HUES6 (cell line): ENCODE measurements around the gene CADM2.

ENCODE experiments used
- H3K27ac ChIP-seq: 2 replicates; pipeline ENCODE4 v1.7.0; 2013; ENCODE audit warnings: low read depth, mild to moderate bottlenecking, low read length, inconsistent platforms
- H3K27me3 ChIP-seq: 2 replicates; pipeline ENCODE4 v1.6.1; 2013; ENCODE audit warnings: low read length; ENCODE audit not compliant: control insufficient read depth, insufficient read depth
- H3K36me3 ChIP-seq: 2 replicates; pipeline ENCODE4 v1.6.1; 2013; ENCODE audit warnings: low read length; ENCODE audit not compliant: control insufficient read depth, insufficient read depth
- H3K4me1 ChIP-seq: 2 replicates; pipeline ENCODE4 v1.6.1; 2013; ENCODE audit warnings: low read length; ENCODE audit not compliant: control insufficient read depth, insufficient read depth
- H3K4me3 ChIP-seq: 2 replicates; pipeline ENCODE4 v1.5.1; 2013; ENCODE audit warnings: low read depth, low read length
- H3K9ac ChIP-seq: one replicate; pipeline ENCODE4 v1.6.1; 2013; ENCODE audit warnings: mild to moderate bottlenecking, low read length
- H3K9me3 ChIP-seq: 2 replicates; pipeline ENCODE4 v1.6.1; 2013; ENCODE audit warnings: low read depth, low read length; ENCODE audit not compliant: control insufficient read depth, insufficient read depth

The CADM2 gene

DNA sequence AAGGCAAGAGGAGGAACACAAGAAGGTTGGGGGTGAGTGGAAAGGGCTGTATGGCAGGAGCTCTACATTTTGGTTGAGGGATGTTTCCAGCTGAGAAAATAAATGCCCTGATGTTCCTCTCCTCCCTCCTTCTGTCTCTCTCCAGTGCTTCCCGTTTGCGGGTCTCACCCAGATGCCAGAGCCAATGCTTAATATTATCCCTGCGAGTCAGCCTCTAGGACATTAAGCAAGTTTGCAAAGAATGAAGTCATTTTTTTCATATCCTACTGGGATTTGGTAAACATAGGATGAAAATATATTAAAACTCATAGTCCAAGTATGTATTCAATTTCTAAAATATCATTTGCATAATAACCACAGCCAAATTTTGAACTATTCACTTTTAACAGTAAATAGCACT lies 295.9 kb downstream of the CADM2 start:
- H3K9me3 ChIP-seq: no peaks in the 10 kb centered on the region
- H3K4me1 ChIP-seq: no peaks in the 10 kb centered on the region
- H3K4me3 ChIP-seq: no peak overlapping the region
- H3K27me3 ChIP-seq: no peaks in the 10 kb centered on the region
- H3K27ac ChIP-seq: no peak overlapping the region
- H3K36me3 ChIP-seq: no peaks in the 10 kb centered on the region
- H3K9ac ChIP-seq: no peak overlapping the region

DNA sequence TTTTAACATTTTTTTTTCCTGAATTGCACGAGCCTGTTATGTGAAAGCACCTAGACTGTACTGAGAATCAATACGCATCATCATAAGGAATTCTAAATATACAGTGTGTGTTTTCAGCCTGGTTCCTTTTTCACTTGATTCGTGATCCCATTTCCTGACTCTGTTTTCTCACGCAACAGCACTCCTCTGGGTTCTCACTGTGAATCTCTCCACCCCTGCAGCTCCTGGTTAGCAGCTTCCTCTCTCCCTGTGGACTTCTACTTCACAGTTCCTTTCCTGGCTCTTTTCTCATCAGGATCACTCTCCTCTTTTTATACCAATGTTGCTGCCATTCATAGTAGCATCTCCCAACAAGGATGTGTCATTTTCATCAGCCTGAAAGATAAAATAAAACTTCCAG lies 297.2 kb downstream of the CADM2 start:
- Histone ChIP-seq H3K9me3 (no peaks in the 10 kb centered on the region), H3K27me3 (no peaks in the 10 kb centered on the region), H3K36me3 (no peaks in the 10 kb centered on the region), H3K9ac (no peak overlapping the region), H3K27ac (no peak overlapping the region), H3K4me3 (no peak overlapping the region), H3K4me1 (no peaks in the 10 kb centered on the region)

DNA sequence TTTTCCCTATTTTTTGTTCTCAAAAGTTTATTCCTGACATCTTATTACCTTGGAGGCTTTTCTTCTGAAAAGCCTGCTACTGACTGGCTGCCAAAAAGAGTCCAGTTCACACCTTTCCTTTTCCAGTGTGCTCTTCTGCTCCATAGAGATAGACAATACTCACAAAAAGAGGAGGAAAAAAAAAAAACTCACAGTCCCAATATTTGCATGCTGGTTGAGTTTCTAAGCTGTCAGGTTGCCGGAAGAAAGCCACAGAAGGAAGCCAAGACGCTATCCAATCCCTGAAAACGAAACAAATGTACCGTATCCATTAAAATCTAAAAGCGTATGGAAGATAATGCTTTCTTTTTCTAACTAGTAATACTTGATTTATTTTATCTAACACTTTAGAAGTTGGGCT lies 299.5 kb downstream of the CADM2 start:
- Histone ChIP-seq H3K27me3 (no peaks in the 10 kb centered on the region), H3K36me3 (no peaks in the 10 kb centered on the region), H3K9me3 (no peaks in the 10 kb centered on the region), H3K4me1 (no peaks in the 10 kb centered on the region), H3K27ac (no peak overlapping the region), H3K4me3 (no peak overlapping the region), H3K9ac (no peak overlapping the region)

GRCh38 chr3:85258819-85259218 lies 300.0 kb downstream of the CADM2 start:
- Histone ChIP-seq H3K4me1 (no peaks in the 10 kb centered on the region), H3K9me3 (no peaks in the 10 kb centered on the region), H3K9ac (no peak overlapping the region), H3K4me3 (no peak overlapping the region), H3K27ac (no peak overlapping the region), H3K27me3 (no peaks in the 10 kb centered on the region), H3K36me3 (no peaks in the 10 kb centered on the region)

- H3K9ac ChIP-seq: no peak overlapping the region
- no peak overlapping the region for H3K27ac ChIP-seq
- no peak overlapping the region for H3K4me3 ChIP-seq
- no peaks in the 10 kb centered on the region for H3K4me1 ChIP-seq
- no peaks in the 10 kb centered on the region for H3K36me3 ChIP-seq
- H3K27me3 ChIP-seq: no peaks in the 10 kb centered on the region
- no peaks in the 10 kb centered on the region for H3K9me3 ChIP-seq
Measured at GRCh38 chr3:85259748-85260147, 301.0 kb downstream of the CADM2 start.

- H3K9me3 ChIP-seq: no peaks in the 10 kb centered on the region
- no peak overlapping the region for H3K27ac ChIP-seq
- no peaks in the 10 kb centered on the region for H3K4me1 ChIP-seq
- H3K27me3 ChIP-seq: no peaks in the 10 kb centered on the region
- no peak overlapping the region for H3K9ac ChIP-seq
- H3K4me3 ChIP-seq: no peak overlapping the region
- H3K36me3 ChIP-seq: no peaks in the 10 kb centered on the region
Measured at GRCh38 chr3:85264381-85264780, 305.6 kb downstream of the CADM2 start.

- Histone ChIP-seq H3K36me3 (no peaks in the 10 kb centered on the region), H3K9me3 (no peaks in the 10 kb centered on the region), H3K9ac (no peak overlapping the region), H3K27ac (no peak overlapping the region), H3K27me3 (no peaks in the 10 kb centered on the region), H3K4me1 (no peaks in the 10 kb centered on the region), H3K4me3 (no peak overlapping the region)
Measured at GRCh38 chr3:85270488-85270887, 311.7 kb downstream of the CADM2 start.

GRCh38 chr3:85271911-85272310 lies 313.1 kb downstream of the CADM2 start:
- no peaks in the 10 kb centered on the region for H3K27me3 ChIP-seq
- no peaks in the 10 kb centered on the region for H3K36me3 ChIP-seq
- no peak overlapping the region for H3K27ac ChIP-seq
- H3K9me3 ChIP-seq: no peaks in the 10 kb centered on the region
- H3K4me1 ChIP-seq: no peaks in the 10 kb centered on the region
- H3K4me3 ChIP-seq: no peak overlapping the region
- no peak overlapping the region for H3K9ac ChIP-seq

- H3K9ac ChIP-seq: no peak overlapping the region
- H3K27ac ChIP-seq: no peak overlapping the region
- H3K9me3 ChIP-seq: no peaks in the 10 kb centered on the region
Measured at GRCh38 chr3:85288257-85288656, 329.5 kb downstream of the CADM2 start.

GRCh38 chr3:85297291-85297690 lies 338.5 kb downstream of the CADM2 start:
- Histone ChIP-seq H3K4me3 (no peak overlapping the region), H3K27ac (no peak overlapping the region), H3K9ac (no peak overlapping the region), H3K4me1 (no peaks in the 10 kb centered on the region), H3K27me3 (no peaks in the 10 kb centered on the region), H3K9me3 (no peaks in the 10 kb centered on the region), H3K36me3 (no peaks in the 10 kb centered on the region)

More at GRCh38 chr3:85288257-85288656, 329.5 kb downstream of the CADM2 start:
- no peak overlapping the region for H3K4me3 ChIP-seq
- H3K4me1 ChIP-seq: no peaks in the 10 kb centered on the region
- H3K36me3 ChIP-seq: no peaks in the 10 kb centered on the region
- no peaks in the 10 kb centered on the region for H3K27me3 ChIP-seq

- Histone ChIP-seq H3K4me3 (no peak overlapping the region), H3K27me3 (no peaks in the 10 kb centered on the region), H3K36me3 (no peaks in the 10 kb centered on the region), H3K4me1 (no peaks in the 10 kb centered on the region), H3K27ac (no peak overlapping the region), H3K9ac (no peak overlapping the region), H3K9me3 (no peaks in the 10 kb centered on the region)
Measured at GRCh38 chr3:85298032-85298431, 339.2 kb downstream of the CADM2 start.

- Histone ChIP-seq H3K4me3 (no peak overlapping the region), H3K4me1 (no peaks in the 10 kb centered on the region), H3K9ac (no peak overlapping the region), H3K27ac (no peak overlapping the region), H3K36me3 (no peaks in the 10 kb centered on the region), H3K9me3 (no peaks in the 10 kb centered on the region), H3K27me3 (no peaks in the 10 kb centered on the region)
Measured at GRCh38 chr3:85303156-85303555, 344.4 kb downstream of the CADM2 start.
